Measurements from ENCODE around the gene SCP2. TPM values are rescaled to one million over a fixed set of nuclear protein-coding genes. Genes with fewer than 3 reads are reported as not detected.

Gene SCP2
- total RNA-seq, 1 experiment from 2014 or later = 53.8 TPM

DNA sequence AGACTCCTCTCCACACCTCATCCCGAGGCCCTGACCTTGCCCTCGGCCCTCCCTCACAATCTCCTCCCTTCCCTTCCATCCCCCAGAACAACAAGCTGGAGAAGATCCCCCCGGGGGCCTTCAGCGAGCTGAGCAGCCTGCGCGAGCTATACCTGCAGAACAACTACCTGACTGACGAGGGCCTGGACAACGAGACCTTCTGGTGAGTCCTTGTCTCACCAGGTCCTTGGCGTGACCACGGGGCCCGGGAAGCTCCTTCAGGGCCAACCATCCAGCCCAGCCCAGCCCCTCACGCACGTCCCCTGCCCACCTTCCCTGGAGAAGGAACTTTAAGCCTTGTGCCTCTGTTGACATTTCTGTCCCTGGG, 150.5 kb downstream of the SCP2 start:
- Mint-ChIP-seq H3K4me1 (ENCODE audit: insufficient read depth, unreplicated experiment) (no peaks in the 10 kb centered on the region), H3K9me3 (ENCODE audit: unreplicated experiment) (no peaks in the 10 kb centered on the region), H3K36me3 (ENCODE audit: insufficient read depth, unreplicated experiment) (no peaks in the 10 kb centered on the region), H3K27me3 (ENCODE audit: insufficient read depth, unreplicated experiment) (no peaks in the 10 kb centered on the region), H3K4me3 (ENCODE audit: unreplicated experiment) (no peak overlapping the region), H3K27ac (ENCODE audit: low read depth, unreplicated experiment) (no peak overlapping the region)
- ChIA-PET CTCF (no interaction called here), POLR2A (no interaction called here)
- no peak for DNase-seq (ENCODE audit: unreplicated experiment)
- intact Hi-C loops (cut with micrococcal nuclease) = no loop called here
- BruUV-seq (replicated peaks) = no TSS peak
- TF ChIP-seq CTCF (IDR thresholded peaks at IDR 0.05; ENCODE audit: unreplicated experiment) = no peak

- CTCF ChIA-PET = no interaction called here
- Mint-ChIP-seq H3K36me3 (ENCODE audit: insufficient read depth, unreplicated experiment) (no peaks in the 10 kb centered on the region), H3K27ac (ENCODE audit: low read depth, unreplicated experiment) (no peak overlapping the region), H3K4me3 (ENCODE audit: unreplicated experiment) (no peak overlapping the region), H3K9me3 (ENCODE audit: unreplicated experiment) (no peaks in the 10 kb centered on the region), H3K4me1 (ENCODE audit: insufficient read depth, unreplicated experiment) (no peaks in the 10 kb centered on the region), H3K27me3 (ENCODE audit: insufficient read depth, unreplicated experiment) (no peaks in the 10 kb centered on the region)
- no peak for DNase-seq (ENCODE audit: unreplicated experiment)
- intact Hi-C loops (cut with micrococcal nuclease) = no loop called here
- POLR2A ChIA-PET = no interaction called here
- BruUV-seq (replicated peaks) = no TSS peak
- no peak for TF ChIP-seq CTCF (IDR thresholded peaks at IDR 0.05; ENCODE audit: unreplicated experiment)
Observed at GRCh38 chr1:53078333-53079101, 151.4 kb downstream of the SCP2 start.

- Mint-ChIP-seq H3K4me1 (ENCODE audit: insufficient read depth, unreplicated experiment) (peaks cover under 1% of the 10 kb centered on the region), H3K4me3 (ENCODE audit: unreplicated experiment) (no peak overlapping the region), H3K9me3 (ENCODE audit: unreplicated experiment) (no peaks in the 10 kb centered on the region), H3K27ac (ENCODE audit: low read depth, unreplicated experiment) (no peak overlapping the region), H3K27me3 (ENCODE audit: insufficient read depth, unreplicated experiment) (no peaks in the 10 kb centered on the region), H3K36me3 (ENCODE audit: insufficient read depth, unreplicated experiment) (no peaks in the 10 kb centered on the region)
- ChIA-PET CTCF (no interaction called here), POLR2A (no interaction called here)
- no TSS peak for BruUV-seq (replicated peaks)
- no peak for TF ChIP-seq CTCF (IDR thresholded peaks at IDR 0.05; ENCODE audit: unreplicated experiment)
- intact Hi-C loops (cut with micrococcal nuclease) = no loop called here
- no peak for DNase-seq (ENCODE audit: unreplicated experiment)
Observed at GRCh38 chr1:53079251-53079650, 152.2 kb downstream of the SCP2 start.

DNA sequence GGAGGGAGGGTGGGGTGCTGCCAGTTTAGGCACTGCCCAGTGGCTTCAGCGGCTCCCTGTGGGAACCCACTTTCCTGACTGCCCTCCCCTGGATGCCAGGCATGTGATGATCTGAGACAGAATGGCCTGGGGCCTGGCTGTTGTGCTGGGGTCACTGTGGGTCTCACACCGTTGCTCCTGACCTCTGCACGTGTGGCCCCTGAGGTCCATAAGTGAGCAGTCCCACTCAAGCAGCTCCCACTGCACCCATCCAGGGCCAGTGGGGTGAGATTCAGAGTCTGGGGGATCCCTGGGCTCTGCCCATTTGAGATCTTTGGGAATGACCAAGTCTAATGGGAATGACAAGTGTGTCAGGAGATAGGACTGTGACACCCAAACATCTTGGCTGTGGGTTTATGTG, 153.0 kb downstream of the SCP2 start:
- DNase-seq (ENCODE audit: unreplicated experiment) = no peak
- Mint-ChIP-seq H3K4me1 (ENCODE audit: insufficient read depth, unreplicated experiment) (peaks cover 8% of the 10 kb centered on the region), H3K36me3 (ENCODE audit: insufficient read depth, unreplicated experiment) (no peaks in the 10 kb centered on the region), H3K27ac (ENCODE audit: low read depth, unreplicated experiment) (no peak overlapping the region), H3K9me3 (ENCODE audit: unreplicated experiment) (no peaks in the 10 kb centered on the region), H3K27me3 (ENCODE audit: insufficient read depth, unreplicated experiment) (no peaks in the 10 kb centered on the region), H3K4me3 (ENCODE audit: unreplicated experiment) (no peak overlapping the region)
- ChIA-PET CTCF (interaction anchor here (0.7 kb wide), 1 partner anchor 14 kb away, joined by 3 read pairs; no protein-coding TSS in a partner anchor), POLR2A (interaction anchor here (0.5 kb wide), 1 partner anchor 1874 kb away, joined by 3 read pairs; no protein-coding TSS in a partner anchor)
- no peak for TF ChIP-seq CTCF (IDR thresholded peaks at IDR 0.05; ENCODE audit: unreplicated experiment)
- no TSS peak for BruUV-seq (replicated peaks)
- intact Hi-C loops (cut with micrococcal nuclease) = no loop called here

Measured in MCF 10A (cell line).